Vagina (tissue), 2 donors: Measurements from ENCODE around the gene GAN.

ENCODE experiments used
- CTCF ChIP-seq, 3 experiments: fragments of 450-650 bp in 2 of 3; fragments of 200-600 bp in 1 of 3; sonication (generic) in 1 of 3; IDR thresholded peaks; one replicate each; pipeline ENCODE4 v1.5.1; 2017 to 2019; ENCODE audit warnings: antibody characterized with exemption in 3 of 3, mild to moderate bottlenecking in 2 of 3, moderate library complexity in 2 of 3
- POLR2A ChIP-seq, 2 donors: fragments of 450-650 bp; IDR thresholded peaks; one replicate each; pipeline ENCODE4 v1.6.1; 2017; ENCODE audit warnings: antibody characterized with exemption in 2 of 2, mild to moderate bottlenecking in 2 of 2, moderate library complexity in 2 of 2

- TF ChIP-seq POLR2A (IDR thresholded peaks at IDR 0.05) (no peak), CTCF (IDR thresholded peaks at IDR 0.05) (no peak)
Observed at GRCh38 chr16:81365731-81366130, 51.0 kb downstream of the GAN start.
